Mucosa of descending colon (tissue), 3 donors: ENCODE measurements around the gene NUP35. TPM values are rescaled to one million over a fixed set of nuclear protein-coding genes. Genes with fewer than 3 reads are reported as not detected.

Experiments used
- ATAC-seq: fragments of 200-7000 bp; cut with Tn5 transposase; one replicate; pipeline ENCODE4 v1.9.1; 2020; ENCODE audit warnings: mild to moderate bottlenecking, moderate library complexity
- DNase-seq, 3 donors: peaks; one replicate each; pipeline ENCODE4 v3.0.0-alpha.2; 2020
- H3K36me3 ChIP-seq: fragments of 200-600 bp; one replicate; pipeline ENCODE4 v1.8.0; 2021; ENCODE audit warnings: low read depth, mild to moderate bottlenecking
- H3K4me1 ChIP-seq: fragments of 200-600 bp; one replicate; pipeline ENCODE4 v1.8.0; 2021; ENCODE audit warnings: low read depth, mild to moderate bottlenecking
- H3K4me3 ChIP-seq: fragments of 200-600 bp; one replicate; pipeline ENCODE4 v1.8.0; 2021; ENCODE audit warnings: mild to moderate bottlenecking
- H3K9me3 ChIP-seq: fragments of 200-600 bp; one replicate; pipeline ENCODE4 v1.8.0; 2021; ENCODE audit warnings: mild to moderate bottlenecking
- intact Hi-C, 2 donors: fragments of 100-400 bp; cut with DNase I in 1 of 2; cut with micrococcal nuclease in 1 of 2; formaldehyde crosslinking; loops; one replicate each; pipeline versions ENCODE4 v1.11.0 to v1.11.1; 2022; cut with DNase I, micrococcal nuclease
- total RNA-seq, 3 donors: library from RNA; stranded (reverse); fragmentation: NEBNext Ultra II Directional in 2 of 3; extraction: Animal tissue kit (Norgen Biotek cat#: 25700) in 2 of 3; gene quantifications; one replicate each; pipeline versions ENCODE4 v1.2.1 to v1.2.4, GENCODE V29; 2021 to 2023
- TF ChIP-seq, protein P1 (sequence below): fragments of 200-600 bp; IDR thresholded peaks from one replicate; pipeline ENCODE4 v1.8.0; 2022; ENCODE audit warnings: antibody characterized with exemption, mild to moderate bottlenecking
- donor health status: DM: no; HTN: no; CAD: no; lungs with moderate emphysema.
- donor health status: DM: no; HTN: no; CAD: no.
- donor health status: DM: no; HTN: yes; CAD: no.

Gene NUP35
- total RNA-seq, 3 donors from 2014 or later: 12.2 to 14.9 (median 12.7) TPM

DNA sequence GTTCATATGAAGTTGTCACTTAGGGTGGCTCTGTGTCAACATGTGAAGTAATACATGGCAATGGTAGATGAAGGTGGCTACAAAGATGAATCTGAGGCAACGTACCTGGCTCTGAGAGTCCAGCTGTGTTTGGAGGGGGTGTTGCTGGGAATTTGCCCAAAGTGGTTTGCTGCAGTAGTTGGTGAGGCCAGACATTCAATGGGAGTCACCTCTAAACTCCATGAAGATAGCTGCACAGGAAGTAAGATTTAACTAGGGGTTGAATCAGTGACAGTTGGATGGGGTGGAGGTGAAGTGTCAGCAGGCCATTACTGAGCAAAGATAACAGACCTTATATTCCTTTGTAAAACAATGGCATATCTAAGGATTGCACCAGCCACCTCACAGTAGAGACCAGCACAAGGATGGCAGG is 71.8 kb downstream of the NUP35 start:
- intact Hi-C loops: no loop called here
- TF ChIP-seq, protein P1, sequence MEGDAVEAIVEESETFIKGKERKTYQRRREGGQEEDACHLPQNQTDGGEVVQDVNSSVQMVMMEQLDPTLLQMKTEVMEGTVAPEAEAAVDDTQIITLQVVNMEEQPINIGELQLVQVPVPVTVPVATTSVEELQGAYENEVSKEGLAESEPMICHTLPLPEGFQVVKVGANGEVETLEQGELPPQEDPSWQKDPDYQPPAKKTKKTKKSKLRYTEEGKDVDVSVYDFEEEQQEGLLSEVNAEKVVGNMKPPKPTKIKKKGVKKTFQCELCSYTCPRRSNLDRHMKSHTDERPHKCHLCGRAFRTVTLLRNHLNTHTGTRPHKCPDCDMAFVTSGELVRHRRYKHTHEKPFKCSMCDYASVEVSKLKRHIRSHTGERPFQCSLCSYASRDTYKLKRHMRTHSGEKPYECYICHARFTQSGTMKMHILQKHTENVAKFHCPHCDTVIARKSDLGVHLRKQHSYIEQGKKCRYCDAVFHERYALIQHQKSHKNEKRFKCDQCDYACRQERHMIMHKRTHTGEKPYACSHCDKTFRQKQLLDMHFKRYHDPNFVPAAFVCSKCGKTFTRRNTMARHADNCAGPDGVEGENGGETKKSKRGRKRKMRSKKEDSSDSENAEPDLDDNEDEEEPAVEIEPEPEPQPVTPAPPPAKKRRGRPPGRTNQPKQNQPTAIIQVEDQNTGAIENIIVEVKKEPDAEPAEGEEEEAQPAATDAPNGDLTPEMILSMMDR: no peak
- H3K36me3 ChIP-seq: no peaks in the 10 kb centered on the region
- no peak for ATAC-seq
- no peaks in the 10 kb centered on the region for H3K4me1 ChIP-seq
- no peak overlapping the region for H3K4me3 ChIP-seq
- DNase-seq: no peak
- H3K9me3 ChIP-seq: no peaks in the 10 kb centered on the region

DNA sequence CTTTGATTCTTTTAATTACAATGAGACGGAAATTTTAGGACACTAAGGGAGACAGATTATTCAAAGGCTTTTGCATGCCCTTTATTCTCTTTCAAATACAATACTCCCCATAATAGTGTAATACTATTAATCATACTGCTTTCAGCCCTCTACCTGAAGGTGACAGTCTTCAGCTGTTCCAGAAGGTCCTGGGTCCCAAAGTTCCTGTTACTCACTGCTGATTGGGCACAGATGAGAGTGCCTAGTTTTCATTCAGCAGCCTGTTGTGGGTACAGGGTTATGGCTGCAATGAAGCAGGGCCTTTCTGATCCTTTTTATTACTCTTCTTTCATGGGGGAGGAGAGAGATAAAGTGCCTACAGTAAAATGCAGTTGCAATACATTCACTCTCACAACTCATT is 80.2 kb downstream of the NUP35 start:
- ATAC-seq (no peak), DNase-seq (no peak)
- Histone ChIP-seq H3K9me3 (no peaks in the 10 kb centered on the region), H3K36me3 (no peaks in the 10 kb centered on the region), H3K4me3 (no peak overlapping the region), H3K4me1 (no peaks in the 10 kb centered on the region)
- TF ChIP-seq, protein P1: no peak
- intact Hi-C loops: no loop called here

DNA sequence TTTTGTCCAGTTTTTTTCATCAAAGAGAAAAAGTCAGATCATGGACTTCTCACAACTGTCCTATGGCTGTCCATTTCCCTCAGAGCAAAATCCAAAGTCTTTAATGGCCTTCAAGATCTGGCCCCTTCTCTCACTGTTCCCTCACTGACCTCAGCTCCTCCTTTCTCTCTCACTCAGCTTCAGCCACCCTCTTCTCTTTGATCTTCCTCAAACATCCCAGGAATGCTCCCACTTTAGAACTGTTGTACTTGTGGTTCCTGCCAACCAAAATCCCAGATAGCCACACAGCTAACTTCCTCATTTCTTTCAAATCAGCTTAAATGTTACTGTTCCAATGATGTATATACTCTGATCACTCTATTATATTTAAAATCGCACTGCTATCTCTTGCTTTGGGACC is 82.9 kb downstream of the NUP35 start:
- TF ChIP-seq, protein P1: no peak
- intact Hi-C loops: no loop called here
- ATAC-seq: no peak
- DNase-seq: no peak
- H3K36me3 ChIP-seq: no peaks in the 10 kb centered on the region
- H3K4me3 ChIP-seq: no peak overlapping the region
- no peaks in the 10 kb centered on the region for H3K4me1 ChIP-seq
- H3K9me3 ChIP-seq: no peaks in the 10 kb centered on the region

DNA sequence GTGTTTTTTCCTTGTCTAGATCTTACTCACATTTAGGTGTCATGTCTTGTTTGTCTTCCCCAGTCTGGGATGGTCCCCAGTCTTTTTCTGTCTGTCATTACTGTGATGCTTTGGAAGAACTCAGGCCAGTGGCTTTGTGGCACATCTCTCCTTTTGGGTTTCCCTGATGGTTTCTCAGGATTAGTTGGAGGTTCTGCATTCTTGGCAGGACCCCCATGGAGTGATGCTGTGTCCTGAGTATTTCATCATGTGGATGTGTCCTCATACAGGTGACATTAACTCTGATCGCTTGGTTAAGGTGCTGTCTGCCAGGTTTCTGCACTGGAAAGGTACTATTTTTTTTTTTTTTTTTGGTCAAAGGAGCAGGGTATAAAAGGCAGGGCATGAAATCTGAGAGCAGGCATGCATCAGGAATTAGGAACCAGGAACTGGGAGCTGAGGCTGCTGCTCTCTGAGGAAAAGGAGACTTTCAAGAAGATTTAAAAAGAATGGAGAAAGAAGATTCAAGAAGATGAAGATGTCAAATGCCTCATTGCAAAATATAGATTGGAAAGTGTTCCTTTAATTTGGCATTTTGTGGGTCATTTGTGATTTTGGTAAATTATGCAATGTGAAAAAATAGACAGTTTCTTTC is 85.3 kb downstream of the NUP35 start:
- H3K4me3 ChIP-seq: no peak overlapping the region
- no peaks in the 10 kb centered on the region for H3K4me1 ChIP-seq
- intact Hi-C loops: no loop called here
- ATAC-seq: no peak
- no peaks in the 10 kb centered on the region for H3K36me3 ChIP-seq
- TF ChIP-seq, protein P1: no peak
- H3K9me3 ChIP-seq: no peaks in the 10 kb centered on the region
- DNase-seq: no peak

Other genes starting within 250 kb of the NUP35 start
- 100 to 1,000 TPM in 1 of 3 donors, 10 to 100 TPM in 2; 81.5 to 194 (median 87.2) TPM for gene NCKAP1, start 86.0 kb upstream of the NUP35 start, total RNA-seq
- gene DUSP19, start 45.7 kb upstream of the NUP35 start, total RNA-seq: 1 to 10 TPM; 1.5 to 9.3 (median 2.8) TPM